GM18526 (cell line): ENCODE data around the gene HTRA3.

Experiments
- POLR2A ChIP-seq: IDR thresholded peaks from 3 replicates; pipeline ENCODE4 v1.6.1; 2011; ENCODE audit not compliant: insufficient read length; ENCODE audit errors: extremely low read depth

Gene HTRA3

GRCh38 chr4:8285143-8285975 is 15.8 kb downstream of the HTRA3 start:
- no peak for TF ChIP-seq POLR2A

GRCh38 chr4:8285976-8286718 is 16.6 kb downstream of the HTRA3 start:
- no peak for TF ChIP-seq POLR2A

DNA sequence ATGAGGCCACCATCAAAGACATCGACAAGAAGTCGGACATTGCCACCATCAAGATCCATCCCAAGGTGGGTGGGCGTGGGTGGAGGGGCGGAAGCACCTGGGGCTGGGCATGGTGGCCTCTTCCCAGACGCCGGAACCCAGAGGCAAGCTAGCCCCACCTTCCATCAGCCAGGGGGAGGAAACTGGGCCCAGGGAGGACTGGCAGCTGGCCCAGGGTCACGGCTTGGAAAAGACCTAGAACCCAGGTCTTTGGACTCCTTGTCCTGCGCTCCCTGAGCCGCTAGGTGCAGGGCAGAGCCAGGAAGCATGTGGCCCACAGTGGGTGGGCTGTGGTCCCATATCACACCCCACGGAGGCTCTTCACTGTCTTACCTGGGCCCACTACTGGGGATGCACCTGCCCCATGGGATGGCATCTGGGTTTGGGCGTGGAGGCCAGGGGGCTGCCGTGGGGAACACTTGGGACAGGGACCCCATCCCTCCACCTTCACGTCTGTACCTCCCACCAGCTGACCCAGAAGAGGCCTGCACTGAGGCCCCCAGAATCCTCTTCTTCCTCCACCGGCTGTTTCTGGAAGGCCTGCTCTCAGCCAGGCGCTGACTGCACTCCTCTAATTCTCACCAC is 17.3 kb downstream of the HTRA3 start:
- TF ChIP-seq POLR2A: no peak

GRCh38 chr4:8287343-8288280 is 18.1 kb downstream of the HTRA3 start:
- no peak for TF ChIP-seq POLR2A

- no peak for TF ChIP-seq POLR2A
Measured at GRCh38 chr4:8289151-8289750, 19.7 kb downstream of the HTRA3 start.

- no peak for TF ChIP-seq POLR2A
Measured at GRCh38 chr4:8289956-8290700, 20.6 kb downstream of the HTRA3 start.

GRCh38 chr4:8290701-8290970 is 21.1 kb downstream of the HTRA3 start:
- TF ChIP-seq POLR2A: no peak

DNA sequence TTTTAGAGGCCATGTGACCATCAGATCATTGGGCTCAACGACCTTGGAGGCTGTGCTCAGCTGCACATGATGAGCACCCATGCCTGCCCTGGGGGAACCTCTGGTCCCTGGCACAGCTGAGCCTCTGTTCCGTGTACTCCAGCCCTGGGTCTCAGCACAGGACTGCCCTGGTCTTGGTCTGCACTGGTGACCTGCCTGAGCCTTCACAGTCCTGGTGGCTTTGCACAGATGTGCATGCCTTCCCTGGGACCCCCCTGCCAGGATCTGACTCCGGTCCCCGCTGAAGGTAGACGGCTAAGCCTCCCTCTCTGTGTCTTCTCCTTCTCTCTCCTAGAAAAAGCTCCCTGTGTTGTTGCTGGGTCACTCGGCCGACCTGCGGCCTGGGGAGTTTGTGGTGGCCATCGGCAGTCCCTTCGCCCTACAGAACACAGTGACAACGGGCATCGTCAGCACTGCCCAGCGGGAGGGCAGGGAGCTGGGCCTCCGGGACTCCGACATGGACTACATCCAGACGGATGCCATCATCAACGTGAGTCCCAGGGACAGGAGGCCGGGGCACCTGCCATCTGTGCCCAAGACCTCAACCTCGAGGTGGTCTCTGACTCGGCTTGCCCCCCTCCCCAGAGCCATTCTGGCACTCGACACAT is 21.6 kb downstream of the HTRA3 start:
- TF ChIP-seq POLR2A: no peak

DNA sequence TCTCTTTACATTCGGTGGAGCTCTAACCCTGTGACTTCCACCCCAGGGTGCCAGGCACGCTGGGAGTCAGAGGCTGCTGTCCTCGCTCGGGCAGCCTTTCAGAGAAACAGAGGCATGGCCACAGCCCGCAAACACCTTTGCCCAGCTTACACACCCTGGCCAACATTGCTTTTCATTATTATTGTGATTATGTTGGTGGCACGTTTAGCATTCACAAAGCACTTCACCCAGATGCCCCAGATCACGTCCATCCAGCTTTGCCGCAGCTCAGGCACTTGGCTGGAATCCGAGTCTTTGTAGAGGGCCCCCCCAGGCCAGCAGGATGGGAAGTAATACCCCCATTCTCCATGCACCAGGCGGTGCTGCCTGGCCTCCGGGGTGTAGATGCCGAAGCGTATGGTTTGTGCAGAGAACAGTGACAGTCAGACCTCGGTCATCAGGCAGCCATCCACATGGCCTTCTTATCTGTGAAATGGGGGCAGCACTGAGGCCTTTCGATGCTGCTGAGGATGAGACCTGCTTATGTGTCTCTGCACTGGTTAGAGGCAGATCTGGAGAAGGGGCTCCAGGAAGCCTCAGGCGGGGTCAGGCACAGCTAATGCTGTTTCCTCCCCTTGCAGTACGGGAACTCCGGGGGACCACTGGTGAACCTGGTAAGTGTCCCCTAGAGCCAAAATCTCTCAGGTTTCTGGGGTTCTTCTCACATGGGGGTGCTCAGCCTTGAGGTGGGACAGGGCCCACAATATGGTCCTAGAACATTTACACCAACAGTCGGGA is 22.3 kb downstream of the HTRA3 start:
- TF ChIP-seq POLR2A: no peak

DNA sequence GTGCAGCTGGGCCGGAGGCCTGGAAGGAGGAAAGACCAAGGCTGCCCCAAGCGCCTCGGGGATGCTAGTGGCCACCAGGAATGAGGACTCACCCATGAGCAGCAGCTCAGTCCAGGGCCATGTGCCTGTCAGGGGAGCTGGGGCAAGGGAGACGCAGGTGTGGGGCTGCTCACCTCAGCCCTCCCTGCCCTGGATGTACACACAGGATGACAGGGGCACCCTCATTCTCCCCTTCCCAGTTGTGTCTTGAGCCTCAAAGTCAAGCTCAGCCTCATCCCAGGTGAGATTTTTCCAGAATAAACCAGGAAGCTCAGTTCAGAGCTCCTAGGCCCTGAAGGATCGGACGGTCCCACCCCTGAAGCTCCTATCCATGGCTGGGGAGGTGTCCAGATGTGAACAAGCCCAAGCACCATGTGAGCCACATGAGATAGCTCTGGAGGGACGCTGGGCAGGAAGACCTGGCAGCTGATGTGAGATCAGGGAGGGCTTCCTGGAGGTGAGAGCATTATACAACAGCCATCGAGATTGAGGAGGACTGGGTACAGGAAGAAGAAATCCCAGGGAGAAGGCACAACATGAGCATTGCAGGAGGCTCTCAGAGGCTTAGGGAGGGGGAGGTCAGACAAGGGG is 23.0 kb downstream of the HTRA3 start:
- TF ChIP-seq POLR2A: no peak

GRCh38 chr4:8293131-8293975 is 23.8 kb downstream of the HTRA3 start:
- TF ChIP-seq POLR2A: no peak
